Uterus (tissue), 2 donors: Measurements from ENCODE around the gene CNTNAP4.

Source experiments
- POLR2A ChIP-seq, 2 donors: fragments of 450-650 bp; IDR thresholded peaks; one replicate each; pipeline ENCODE4 v1.6.1; 2016; ENCODE audit warnings: antibody characterized with exemption in 2 of 2, mild to moderate bottlenecking in 1 of 2, moderate library complexity in 1 of 2
- TF ChIP-seq, protein P1 (sequence below), 4 experiments: fragments of 200-600 bp in 2 of 4; fragments of 450-650 bp in 2 of 4; sonication (generic) in 2 of 4; IDR thresholded peaks; one replicate each; pipeline ENCODE4 v1.5.1; 2016 to 2019; ENCODE audit warnings: antibody characterized with exemption in 4 of 4, mild to moderate bottlenecking in 2 of 4, moderate library complexity in 1 of 4

DNA sequence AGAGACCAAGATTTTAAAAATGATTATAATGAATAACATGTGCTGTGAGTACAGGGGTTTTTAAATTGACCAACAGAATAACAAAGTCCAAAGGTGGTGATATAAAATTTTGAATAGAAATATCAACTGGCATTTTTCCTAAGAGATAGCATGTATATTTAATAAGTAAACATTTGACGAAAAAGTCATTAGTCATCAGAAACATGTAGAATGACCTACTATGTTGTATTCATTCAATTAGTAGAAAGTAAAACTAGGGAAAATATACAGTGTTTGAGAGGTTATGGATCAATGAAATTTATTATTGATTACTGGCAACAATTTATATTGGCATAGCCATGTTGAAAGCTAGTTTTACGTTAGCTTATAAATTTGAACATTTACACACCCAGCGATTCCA lies 30.6 kb upstream of the CNTNAP4 start:
- TF ChIP-seq, protein P1, sequence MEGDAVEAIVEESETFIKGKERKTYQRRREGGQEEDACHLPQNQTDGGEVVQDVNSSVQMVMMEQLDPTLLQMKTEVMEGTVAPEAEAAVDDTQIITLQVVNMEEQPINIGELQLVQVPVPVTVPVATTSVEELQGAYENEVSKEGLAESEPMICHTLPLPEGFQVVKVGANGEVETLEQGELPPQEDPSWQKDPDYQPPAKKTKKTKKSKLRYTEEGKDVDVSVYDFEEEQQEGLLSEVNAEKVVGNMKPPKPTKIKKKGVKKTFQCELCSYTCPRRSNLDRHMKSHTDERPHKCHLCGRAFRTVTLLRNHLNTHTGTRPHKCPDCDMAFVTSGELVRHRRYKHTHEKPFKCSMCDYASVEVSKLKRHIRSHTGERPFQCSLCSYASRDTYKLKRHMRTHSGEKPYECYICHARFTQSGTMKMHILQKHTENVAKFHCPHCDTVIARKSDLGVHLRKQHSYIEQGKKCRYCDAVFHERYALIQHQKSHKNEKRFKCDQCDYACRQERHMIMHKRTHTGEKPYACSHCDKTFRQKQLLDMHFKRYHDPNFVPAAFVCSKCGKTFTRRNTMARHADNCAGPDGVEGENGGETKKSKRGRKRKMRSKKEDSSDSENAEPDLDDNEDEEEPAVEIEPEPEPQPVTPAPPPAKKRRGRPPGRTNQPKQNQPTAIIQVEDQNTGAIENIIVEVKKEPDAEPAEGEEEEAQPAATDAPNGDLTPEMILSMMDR (IDR thresholded peaks at IDR 0.05) = no peak
- no peak for TF ChIP-seq POLR2A (IDR thresholded peaks at IDR 0.05)
